Choroid plexus epithelial cell (primary cell): Measurements from ENCODE around the gene SP1.
"Not testable (repeated sequence)": the region's sequence is repeated elsewhere in the genome, so short reads cannot be mapped to it uniquely, and the experiment has no call there.

ENCODE experiments used
- DNase-seq: peaks from one replicate; pipeline ENCODE4 v3.0.0-alpha.2; 2010; ENCODE audit warnings: low read depth
- H3K4me3 ChIP-seq: 2 replicates; pipeline ENCODE4 v1.5.1; 2011; ENCODE audit warnings: low read depth, mild to moderate bottlenecking, control low read depth, low read length, moderate library complexity
- TF ChIP-seq, protein P1 (sequence below): conservative IDR thresholded peaks from 2 replicates; pipeline ENCODE4 v1.5.1; 2011; ENCODE audit warnings: low read depth, mild to moderate bottlenecking, control low read depth, inconsistent platforms, low read length, moderate library complexity

Gene SP1

DNA sequence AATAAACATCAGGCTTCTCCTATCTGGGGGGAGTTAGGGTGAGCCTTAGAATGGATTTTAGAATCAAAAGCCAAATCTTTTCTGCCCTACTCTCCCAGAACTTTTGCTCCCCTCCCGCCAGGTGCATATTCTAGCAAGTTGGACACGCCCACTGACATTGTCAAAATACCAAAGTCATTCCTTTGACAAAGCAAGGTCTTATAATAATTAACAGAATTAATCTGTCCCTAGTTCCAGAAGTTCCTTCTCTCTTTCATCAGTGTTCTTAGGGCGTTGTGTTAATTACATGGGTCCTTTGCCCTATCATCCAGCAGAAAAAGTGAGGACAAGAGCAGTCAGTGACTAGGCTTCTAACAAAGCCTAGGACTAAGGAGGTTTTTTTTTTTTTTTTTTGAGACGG, 64.0 kb downstream of the SP1 start:
- no peak overlapping the region for H3K4me3 ChIP-seq
- no peak for DNase-seq
- TF ChIP-seq, protein P1, sequence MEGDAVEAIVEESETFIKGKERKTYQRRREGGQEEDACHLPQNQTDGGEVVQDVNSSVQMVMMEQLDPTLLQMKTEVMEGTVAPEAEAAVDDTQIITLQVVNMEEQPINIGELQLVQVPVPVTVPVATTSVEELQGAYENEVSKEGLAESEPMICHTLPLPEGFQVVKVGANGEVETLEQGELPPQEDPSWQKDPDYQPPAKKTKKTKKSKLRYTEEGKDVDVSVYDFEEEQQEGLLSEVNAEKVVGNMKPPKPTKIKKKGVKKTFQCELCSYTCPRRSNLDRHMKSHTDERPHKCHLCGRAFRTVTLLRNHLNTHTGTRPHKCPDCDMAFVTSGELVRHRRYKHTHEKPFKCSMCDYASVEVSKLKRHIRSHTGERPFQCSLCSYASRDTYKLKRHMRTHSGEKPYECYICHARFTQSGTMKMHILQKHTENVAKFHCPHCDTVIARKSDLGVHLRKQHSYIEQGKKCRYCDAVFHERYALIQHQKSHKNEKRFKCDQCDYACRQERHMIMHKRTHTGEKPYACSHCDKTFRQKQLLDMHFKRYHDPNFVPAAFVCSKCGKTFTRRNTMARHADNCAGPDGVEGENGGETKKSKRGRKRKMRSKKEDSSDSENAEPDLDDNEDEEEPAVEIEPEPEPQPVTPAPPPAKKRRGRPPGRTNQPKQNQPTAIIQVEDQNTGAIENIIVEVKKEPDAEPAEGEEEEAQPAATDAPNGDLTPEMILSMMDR, result no peak

DNA sequence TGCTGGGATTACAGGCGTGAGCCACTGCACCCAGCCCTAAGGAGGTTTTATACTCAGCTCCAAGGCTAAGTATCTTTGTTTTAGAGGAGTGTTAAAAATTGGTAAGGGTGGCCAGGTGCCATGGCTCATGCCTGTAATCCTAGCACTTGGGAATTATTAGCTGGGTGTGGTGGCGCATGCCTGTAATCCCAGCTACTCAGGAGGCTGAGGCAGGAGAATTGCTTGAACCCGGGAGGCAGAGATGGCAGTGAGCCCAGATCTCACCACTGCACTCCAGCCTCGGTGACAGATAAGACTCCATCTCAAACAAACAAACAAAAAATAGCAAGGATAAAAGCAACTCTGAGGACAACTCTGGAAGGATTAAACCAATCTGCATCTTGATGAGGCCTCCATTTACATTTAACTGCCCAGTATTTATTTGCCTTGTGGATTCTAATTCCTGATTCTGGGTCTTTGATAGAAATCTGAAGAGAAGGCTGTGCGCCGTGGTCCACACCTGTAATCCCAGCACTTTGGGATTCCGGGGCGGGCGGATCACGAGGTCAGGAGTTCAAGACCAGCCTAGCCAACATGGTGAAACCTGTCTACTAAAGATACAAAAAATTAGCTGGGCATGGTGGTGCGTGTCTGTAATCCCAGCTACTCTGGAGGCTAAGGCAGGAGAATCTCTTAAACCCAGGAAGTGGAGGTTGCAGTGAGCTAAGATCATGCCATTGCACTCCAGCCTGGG, 64.8 kb downstream of the SP1 start:
- not testable (repeated sequence) for H3K4me3 ChIP-seq

DNA sequence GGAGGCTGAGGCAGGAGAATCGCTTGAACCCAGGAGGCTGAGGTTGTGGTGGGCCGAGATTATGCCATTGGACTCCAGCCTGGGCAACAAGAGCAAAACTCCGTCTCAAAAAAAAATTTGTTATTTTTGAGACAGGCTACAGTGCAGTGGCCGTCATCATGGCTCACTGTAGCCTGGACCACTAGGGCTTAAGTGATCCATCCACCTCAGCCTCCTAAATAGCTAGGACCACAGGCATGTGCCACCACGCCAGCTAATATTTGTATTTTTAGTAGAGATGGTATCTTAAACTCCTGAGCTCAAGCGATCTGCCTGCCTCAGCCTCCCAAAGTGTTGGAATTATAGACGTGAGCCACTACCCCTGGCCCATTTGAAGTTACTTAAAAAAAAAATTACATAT, 71.0 kb downstream of the SP1 start:
- TF ChIP-seq, protein P1, result no peak
- no peak overlapping the region for H3K4me3 ChIP-seq
- no peak for DNase-seq

More for the DNA sequence above, 64.8 kb downstream of the SP1 start:
- DNase-seq, result not testable (repeated sequence)

DNA sequence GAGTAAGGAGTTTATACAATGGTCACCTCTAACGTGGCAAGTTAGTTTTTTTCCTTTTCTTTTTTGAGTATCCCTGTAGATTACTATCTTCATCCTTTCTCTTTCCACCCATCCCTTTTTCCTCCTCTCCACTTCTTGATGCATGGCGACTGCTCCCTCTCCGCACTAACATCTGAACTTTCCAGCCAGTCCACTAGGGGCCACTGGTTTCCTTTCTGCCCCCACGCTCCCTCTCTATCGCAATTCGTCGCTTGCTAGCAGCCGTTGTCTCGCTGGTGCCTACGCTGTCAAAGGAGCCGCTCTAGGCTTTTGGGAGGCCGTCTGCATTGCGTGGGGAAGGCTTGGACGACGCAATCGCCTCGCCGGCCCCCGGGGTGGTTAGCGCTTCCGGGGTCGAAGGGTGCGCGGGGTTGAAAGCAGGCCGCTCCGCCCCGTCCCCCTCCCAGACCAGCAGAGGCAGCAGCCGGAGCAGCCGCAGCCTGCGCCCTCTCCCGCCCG, 71.7 kb downstream of the SP1 start, which contains the start of gene PCBP2:
TSS of gene PCBP2 (plus strand) at position 442 of the 498 bp plus-strand sequence. CDS start 2,699 bp downstream, outside the sequence.
- TF ChIP-seq, protein P1, result peak; percentile 91
- peak; percentile 100 for DNase-seq
- peak within 1 kb of the TSS; percentile 88 for H3K4me3 ChIP-seq

DNA sequence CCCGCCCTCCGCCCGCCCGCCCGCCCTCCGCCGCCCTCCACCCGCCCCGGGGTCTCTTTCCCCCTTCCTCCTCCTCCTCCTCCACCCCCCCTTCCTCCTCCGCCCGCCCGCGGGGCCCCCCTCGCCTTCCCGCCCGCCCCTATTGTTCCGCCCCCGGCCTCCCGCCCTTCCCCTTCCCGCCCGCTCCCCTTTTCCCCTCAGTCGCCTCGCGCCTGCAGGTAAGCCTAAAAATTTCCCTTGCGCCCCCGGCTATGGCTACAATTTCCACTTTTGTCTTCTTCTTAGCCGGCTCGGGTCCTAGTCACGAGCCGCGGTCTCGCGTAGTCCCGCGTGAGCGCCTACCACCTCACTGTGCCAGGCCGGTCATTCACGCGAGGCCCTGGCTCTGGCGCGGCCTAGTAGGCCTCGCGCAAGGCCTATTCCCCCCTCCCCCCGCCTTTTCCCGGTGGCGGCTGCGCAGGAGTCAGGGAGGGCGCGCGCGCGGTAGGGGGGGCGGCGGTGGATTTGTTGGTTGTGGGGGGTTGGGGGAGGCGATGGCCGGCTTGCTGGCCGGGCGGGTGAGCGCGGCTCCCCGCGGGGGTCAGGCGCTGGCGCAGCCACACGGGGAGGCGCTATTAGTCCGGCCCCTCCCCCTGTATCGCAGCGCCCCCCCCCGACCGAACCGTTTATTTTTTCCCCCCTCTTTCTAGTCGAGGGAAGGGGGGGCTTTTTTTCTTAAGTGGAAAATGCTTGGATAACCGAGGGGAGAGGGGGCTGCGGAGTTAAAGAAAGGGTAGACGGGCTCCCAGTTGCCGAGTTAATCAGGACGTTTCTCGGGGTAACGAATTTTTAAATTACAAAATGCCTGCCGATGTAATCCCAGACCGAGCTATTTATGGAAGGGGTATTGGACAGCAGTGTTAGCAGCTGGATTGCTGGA, 72.4 kb downstream of the SP1 start:
- DNase-seq, result peak; percentile 95
- TF ChIP-seq, protein P1, result no peak

DNA sequence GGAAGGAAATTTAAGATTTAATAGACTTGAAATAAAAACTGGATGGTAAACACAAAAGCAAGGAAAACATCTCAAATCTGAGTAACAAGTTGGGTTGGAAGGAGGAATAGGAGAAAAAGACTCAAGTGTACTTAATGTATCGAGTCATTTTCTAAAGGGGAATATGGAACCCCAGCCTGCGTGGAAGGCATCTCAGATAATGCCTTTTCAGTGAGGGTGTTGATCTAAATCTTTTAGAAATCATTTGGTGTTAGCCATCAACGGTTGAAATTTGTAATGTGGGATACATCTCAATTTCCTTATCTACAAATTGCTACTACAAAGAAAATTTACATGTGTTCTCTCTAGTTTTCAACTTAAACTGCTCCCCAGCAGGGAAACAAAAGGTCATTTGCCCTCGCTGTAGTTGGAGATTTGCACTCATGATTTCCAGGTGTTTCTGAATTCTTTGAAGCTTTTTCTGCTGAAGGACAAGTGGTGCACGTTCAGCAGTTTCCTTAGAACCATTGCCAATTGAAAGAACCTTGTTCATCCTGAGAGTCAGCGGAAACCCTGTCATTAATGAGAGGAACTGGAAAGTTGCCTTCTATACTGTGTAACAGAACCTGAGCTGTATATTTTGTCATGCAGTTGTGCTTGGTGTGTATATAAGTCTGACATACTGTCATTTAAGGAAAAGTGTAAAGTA, 74.1 kb downstream of the SP1 start:
- TF ChIP-seq, protein P1, result no peak
- peak; percentile 35 for DNase-seq
- peak overlapping the region; percentile 88 for H3K4me3 ChIP-seq

More for the DNA sequence above, 72.4 kb downstream of the SP1 start:
- peak overlapping the region; percentile 88 for H3K4me3 ChIP-seq

DNA sequence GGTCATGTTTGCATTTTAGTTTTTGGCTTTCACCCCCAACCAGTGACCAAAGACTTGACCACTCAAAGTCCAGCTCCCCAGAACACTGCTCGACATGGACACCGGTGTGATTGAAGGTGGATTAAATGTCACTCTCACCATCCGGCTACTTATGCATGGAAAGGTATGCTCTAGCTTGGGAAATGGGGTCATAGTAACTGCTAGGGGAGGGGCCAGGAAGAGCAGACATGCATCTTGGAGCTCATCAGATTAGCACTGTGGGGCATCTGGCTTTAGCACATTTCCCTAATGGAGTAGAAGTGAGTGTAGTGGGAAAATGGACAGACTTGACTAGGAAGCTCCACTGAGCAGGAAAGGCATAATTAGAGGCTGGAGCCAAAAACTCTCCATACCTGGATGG, 74.7 kb downstream of the SP1 start:
- TF ChIP-seq, protein P1, result no peak
- H3K4me3 ChIP-seq, result peak overlapping the region; percentile 88
- DNase-seq, result no peak
